Measurements from ENCODE around the gene L1CAM. TPM values are rescaled to one million over a fixed set of nuclear protein-coding genes. Genes with fewer than 3 reads are reported as not detected.

Gene L1CAM
- total and polyA plus RNA-seq, 9 of the 15 experiments (the other 6 are each of a cell fraction or from before 2014, with no cell fraction given): 0.09 to 0.86 (median 0.26) TPM; not detected in 3

DNA sequence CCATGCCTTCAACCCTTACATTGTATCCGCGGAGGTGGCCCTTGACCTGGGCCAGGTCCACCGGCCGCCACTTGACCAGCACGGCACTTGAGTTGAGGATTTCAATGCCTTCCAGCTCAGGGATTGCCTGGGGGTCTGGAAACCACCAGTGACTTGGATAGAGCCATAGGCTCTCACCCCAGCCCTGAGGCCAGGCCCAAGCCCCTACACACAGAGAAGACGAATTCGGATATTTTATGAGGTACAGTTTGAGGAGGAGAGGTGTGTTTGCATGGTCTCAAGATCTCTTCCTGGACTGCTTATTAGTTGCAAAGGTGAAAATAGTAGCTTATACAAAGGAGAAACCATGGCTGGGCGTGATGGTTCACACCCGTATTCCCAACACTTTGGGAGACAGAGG is 20.3 kb downstream of the L1CAM start (continued):
- no peak for TF ChIP-seq POLR2AphosphoS5 (IDR thresholded peaks at IDR 0.05; ENCODE audit: control insufficient read depth, insufficient read depth, low read depth, low read length)
- TF ChIP-seq RAD21 (CRISPR knock-in tag; conservative IDR thresholded peaks at IDR 0.05 in 1 of 2, IDR thresholded peaks at IDR 0.05 in 1 of 2): no peak
- TF ChIP-seq YY1 (IDR thresholded peaks at IDR 0.05; ENCODE audit: borderline replicate concordance in 1 of 3, control insufficient read depth in 1 of 3, extremely low read depth in 1 of 3, insufficient read depth in 3 of 3, insufficient read length in 1 of 3, insufficient replicate concordance in 2 of 3, low read depth in 1 of 3, low read length in 2 of 3): no peak
- TF ChIP-seq L3MBTL2 (IDR thresholded peaks at IDR 0.05): no peak
- no peak for TF ChIP-seq NFIX (CRISPR knock-in tag; IDR thresholded peaks at IDR 0.05; ENCODE audit: low read depth)
- TF ChIP-seq PCBP1 (IDR thresholded peaks at IDR 0.05; ENCODE audit: low read depth, low read length, poor library complexity, severe bottlenecking): no peak
- no peak for TF ChIP-seq SMARCB1 (IDR thresholded peaks at IDR 0.05; ENCODE audit: insufficient read length, low read depth)
- TF ChIP-seq ELK3 (CRISPR knock-in tag; IDR thresholded peaks at IDR 0.05): no peak

DNA sequence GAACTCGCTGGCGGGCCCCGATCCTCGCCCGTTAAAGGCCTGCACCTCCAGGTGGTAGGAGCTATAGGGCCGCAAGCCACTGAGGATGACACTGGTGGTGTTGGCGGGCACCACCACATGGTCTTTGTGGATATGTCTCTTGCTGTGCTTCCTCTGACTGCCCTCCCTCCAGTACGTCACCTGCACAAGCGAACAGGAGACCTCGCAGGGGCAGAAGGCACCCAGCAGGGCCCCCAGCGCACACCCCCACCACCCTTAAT is 20.7 kb downstream of the L1CAM start:
- H4K20me1 ChIP-seq (replicated peaks; ENCODE audit: control insufficient read depth, insufficient read depth, low read length): 0 out of 2 replicates have a peak, but pooled peaks cover 12% of the 10 kb centered on the region
- no peak overlapping the region for H3K4me3 ChIP-seq
- no peaks in the 10 kb centered on the region for H3K36me3 ChIP-seq (ENCODE audit: control insufficient read depth, insufficient read depth, low read length)
- no peak for ATAC-seq
- H3K9me1 ChIP-seq (ENCODE audit: control insufficient read depth, insufficient read depth, low read length): no peaks in the 10 kb centered on the region
- no peaks in the 10 kb centered on the region for H3K9me3 ChIP-seq (replicated peaks; ENCODE audit: control insufficient read depth, insufficient read depth, low read depth, low read length)
- FAIRE-seq: no peak
- H3K4me2 ChIP-seq (ENCODE audit: insufficient read depth, low read length): no peak overlapping the region
- no TSS peak for BruUV-seq (replicated peaks)
- H3K9ac ChIP-seq (ENCODE audit: insufficient read depth in 1 of 2, low read depth in 2 of 2, low read length in 2 of 2): no peak overlapping the region
- peaks cover 0 to 37% of the 10 kb centered on the region in 2 experiments; a peak in 2 of 5 replicates for H3K4me1 ChIP-seq (replicated peaks in 1 of 2; ENCODE audit: control insufficient read depth in 2 of 2, insufficient read depth in 2 of 2, low read length in 2 of 2)
- in situ Hi-C loops (cut with MboI): no loop called here
- WGBS (ENCODE audit: insufficient coverage, low coverage, missing lambda C conversion rate): 12% methylated on average over 5 of the region's 11 CpGs
- ChIA-PET CTCF (ENCODE audit: low intra/inter-chr PET ratio) (no interaction called here), POLR2A (no interaction called here)
- H3K79me2 ChIP-seq (ENCODE audit: control insufficient read depth, insufficient read depth, low read length): no peaks in the 10 kb centered on the region
- no peak overlapping the region for H3K27ac ChIP-seq (ENCODE audit: extremely low read depth, low read depth, low read length)
- no peak for DNase-seq (ENCODE audit: extremely low read depth in 1 of 4, low spot score in 3 of 4)
- intact Hi-C loops (cut with micrococcal nuclease): no loop called here
- no peak overlapping the region for H2AFZ ChIP-seq (ENCODE audit: low read depth, low read length)
- H3K27me3 ChIP-seq (ENCODE audit: control insufficient read depth in 2 of 2, insufficient read depth in 2 of 2, low read length in 2 of 2): peaks cover 17 to 78% of the 10 kb centered on the region in 2 experiments; a peak in 4 of 5 replicates
- TF ChIP-seq FOXM1 (IDR thresholded peaks at IDR 0.05; ENCODE audit: low read depth) (no peak), FOXM1 (CRISPR knock-in tag; IDR thresholded peaks at IDR 0.05; ENCODE audit: low read depth) (no peak), ETV5 (CRISPR knock-in tag; IDR thresholded peaks at IDR 0.05; ENCODE audit: low read depth) (no peak), GTF3C2 (IDR thresholded peaks at IDR 0.05; ENCODE audit: borderline replicate concordance, extremely low read depth, insufficient read length) (no peak), POLR3G (IDR thresholded peaks at IDR 0.05; ENCODE audit: extremely low read depth, insufficient read length, insufficient replicate concordance) (no peak), E2F3 (CRISPR knock-in tag; IDR thresholded peaks at IDR 0.05) (no peak), SIN3B (IDR thresholded peaks at IDR 0.05; ENCODE audit: low read depth) (no peak), ZNF12 (CRISPR knock-in tag; IDR thresholded peaks at IDR 0.05) (no peak), NCOA4 (IDR thresholded peaks at IDR 0.05; ENCODE audit: partially characterized antibody) (no peak), ZNF212 (CRISPR knock-in tag; IDR thresholded peaks at IDR 0.05) (no peak), RBM15 (IDR thresholded peaks at IDR 0.05; ENCODE audit: insufficient read depth, low read length) (no peak)

All from K562 (cell line).